ENCODE results near the gene CSF3R. TPM values are rescaled to one million over a fixed set of nuclear protein-coding genes. Genes with fewer than 3 reads are reported as not detected.
"Not testable (repeated sequence)": the region's sequence is repeated elsewhere in the genome, so short reads cannot be mapped to it uniquely, and the experiment has no call there.

The CSF3R gene
- polyA plus RNA-seq, 4 donors: 1.4 to 15.8 (median 3.8) TPM

DNA sequence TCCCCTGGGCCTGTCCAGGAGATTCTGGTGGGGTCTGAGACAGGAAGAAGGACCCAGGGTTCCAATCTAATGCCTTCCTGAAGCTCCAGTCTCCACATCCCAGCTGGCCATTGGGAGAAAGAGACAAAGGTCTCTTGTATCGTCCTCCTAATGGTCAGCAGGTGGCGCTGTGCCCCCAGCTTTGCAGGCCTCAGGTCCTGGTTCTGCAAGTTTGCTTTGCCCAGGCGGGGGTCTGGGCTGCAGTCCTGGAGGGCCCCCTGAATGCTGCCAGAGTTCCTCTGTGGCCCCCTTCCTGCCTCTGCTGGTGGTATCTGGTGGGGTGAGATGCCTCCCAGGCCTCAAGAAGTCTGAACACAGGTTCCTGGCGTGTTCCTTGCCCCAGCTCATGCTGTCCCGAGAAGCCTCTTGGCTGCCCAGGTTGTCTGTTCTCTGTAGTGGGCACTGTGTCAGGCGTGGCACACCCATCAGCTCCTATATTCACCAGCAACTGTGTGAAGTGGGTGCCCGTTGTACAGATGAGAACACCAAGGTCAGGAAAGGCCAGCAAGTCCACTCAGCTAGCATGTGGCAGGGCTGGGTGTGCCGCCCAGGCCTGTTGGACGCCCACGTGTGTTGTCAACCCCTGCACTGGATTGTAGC is 33.8 kb upstream of the CSF3R start:
- Histone ChIP-seq H3K27ac (ENCODE audit: low read depth in 1 of 3, low read length in 2 of 3) (no peak overlapping the region), H3K4me1 (ENCODE audit: control insufficient read depth in 3 of 3, insufficient read depth in 2 of 3, low read depth in 1 of 3, low read length in 2 of 3) (no peaks in the 10 kb centered on the region), H3K9me3 (ENCODE audit: control insufficient read depth in 2 of 2, insufficient read depth in 1 of 2, low read depth in 1 of 2, low read length in 1 of 2) (no peaks in the 10 kb centered on the region), H3K36me3 (ENCODE audit: control insufficient read depth in 3 of 3, insufficient read depth in 2 of 3, low read depth in 1 of 3, low read length in 3 of 3) (no peaks in the 10 kb centered on the region), H3K27me3 (ENCODE audit: control insufficient read depth in 3 of 3, insufficient read depth in 3 of 3, low read length in 3 of 3) (no peaks in the 10 kb centered on the region), H3K4me3 (ENCODE audit: low read depth in 1 of 3, low read length in 3 of 3) (no peak overlapping the region)
- peak; percentile 56 to 69 for DNase-seq
- FAIRE-seq: no peak
- WGBS, 3 donors: 51 to 60% (median 57%) methylated on average over 10 of the region's 10 CpGs

DNA sequence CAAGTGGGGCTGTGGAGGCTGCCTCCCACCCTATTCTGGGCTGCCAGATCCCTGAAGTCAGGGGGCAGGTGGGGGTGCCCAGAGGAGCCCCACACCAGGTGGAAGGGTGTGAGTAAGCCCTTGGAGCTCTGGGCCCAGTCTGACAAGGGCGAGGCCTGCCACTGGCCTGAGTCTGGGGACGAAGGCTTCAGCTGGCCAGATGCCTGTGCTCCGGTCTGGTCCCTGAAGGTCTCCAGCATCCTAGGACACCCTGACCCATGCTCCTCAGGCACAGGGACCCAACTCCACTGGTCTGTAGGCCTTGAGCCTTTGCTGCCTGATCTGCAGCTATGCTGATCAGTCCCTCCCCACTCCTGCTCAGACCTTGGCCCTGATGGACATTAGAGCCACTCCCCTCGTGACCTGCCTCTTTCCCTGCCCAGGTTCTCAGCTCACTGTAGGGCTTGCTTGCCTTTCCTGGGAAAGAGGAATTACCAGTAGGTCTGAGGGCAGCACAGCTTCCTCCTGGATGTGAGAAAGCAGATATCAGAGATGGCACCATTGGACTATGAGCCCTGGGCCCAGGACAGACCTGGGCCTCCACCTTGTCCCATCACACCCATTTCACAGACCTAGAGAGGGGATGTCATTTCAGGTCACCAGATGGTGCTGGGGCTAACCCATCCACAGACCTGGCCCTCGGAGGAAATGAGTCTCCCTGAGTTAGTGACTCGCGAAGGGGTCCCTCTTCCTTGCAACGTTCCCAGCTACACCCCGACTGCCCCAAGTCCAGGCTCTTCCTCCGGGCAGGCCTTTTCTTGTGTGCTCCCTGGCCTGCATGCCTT is 32.8 kb upstream of the CSF3R start:
- Histone ChIP-seq H3K27me3 (ENCODE audit: control insufficient read depth in 3 of 3, insufficient read depth in 3 of 3, low read length in 3 of 3) (no peaks in the 10 kb centered on the region), H3K9me3 (ENCODE audit: control insufficient read depth in 2 of 2, insufficient read depth in 1 of 2, low read depth in 1 of 2, low read length in 1 of 2) (no peaks in the 10 kb centered on the region), H3K4me1 (ENCODE audit: control insufficient read depth in 3 of 3, insufficient read depth in 2 of 3, low read depth in 1 of 3, low read length in 2 of 3) (no peaks in the 10 kb centered on the region), H3K27ac (ENCODE audit: low read depth in 1 of 3, low read length in 2 of 3) (no peak overlapping the region), H3K36me3 (ENCODE audit: control insufficient read depth in 3 of 3, insufficient read depth in 2 of 3, low read depth in 1 of 3, low read length in 3 of 3) (no peaks in the 10 kb centered on the region), H3K4me3 (ENCODE audit: low read depth in 1 of 3, low read length in 3 of 3) (no peak overlapping the region)
- FAIRE-seq: no peak
- WGBS, 3 donors: 85 to 88% (median 85%) methylated on average over 10 of the region's 10 CpGs
- DNase-seq: no peak

DNA sequence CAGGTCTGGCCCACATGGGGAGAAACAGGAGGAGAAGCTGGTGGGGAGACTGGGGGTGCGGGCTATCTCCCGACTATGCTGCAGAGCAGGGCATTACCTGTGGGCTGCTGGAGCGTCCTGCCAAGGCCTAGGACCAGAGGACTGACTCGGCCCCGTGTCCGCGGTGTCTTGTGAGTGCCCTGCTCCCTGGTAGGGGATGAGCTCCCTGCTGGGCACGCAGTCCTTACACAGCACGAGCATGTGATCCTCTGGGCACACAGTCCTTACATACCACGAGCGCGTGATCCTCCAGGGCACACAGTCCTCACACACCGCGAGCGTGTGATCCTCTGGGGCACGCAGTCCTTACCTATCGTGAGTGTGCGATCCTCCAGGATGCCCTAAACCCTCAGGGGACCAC is 31.8 kb upstream of the CSF3R start:
- no peaks in the 10 kb centered on the region for H3K4me1 ChIP-seq (ENCODE audit: control insufficient read depth in 3 of 3, insufficient read depth in 2 of 3, low read depth in 1 of 3, low read length in 2 of 3)
- H3K9me3 ChIP-seq (ENCODE audit: control insufficient read depth in 2 of 2, insufficient read depth in 1 of 2, low read depth in 1 of 2, low read length in 1 of 2): no peaks in the 10 kb centered on the region
- 87 to 92% (median 91%) methylated on average over 18 of the region's 18 CpGs for WGBS, 3 donors
- DNase-seq (no peak), FAIRE-seq (no peak)
- no peak overlapping the region for H3K27ac ChIP-seq (ENCODE audit: low read depth in 1 of 3, low read length in 2 of 3)
- H3K27me3 ChIP-seq (ENCODE audit: control insufficient read depth in 3 of 3, insufficient read depth in 3 of 3, low read length in 3 of 3): no peaks in the 10 kb centered on the region
- H3K4me3 ChIP-seq (ENCODE audit: low read depth in 1 of 3, low read length in 3 of 3): no peak overlapping the region
- no peaks in the 10 kb centered on the region for H3K36me3 ChIP-seq (ENCODE audit: control insufficient read depth in 3 of 3, insufficient read depth in 2 of 3, low read depth in 1 of 3, low read length in 3 of 3)

DNA sequence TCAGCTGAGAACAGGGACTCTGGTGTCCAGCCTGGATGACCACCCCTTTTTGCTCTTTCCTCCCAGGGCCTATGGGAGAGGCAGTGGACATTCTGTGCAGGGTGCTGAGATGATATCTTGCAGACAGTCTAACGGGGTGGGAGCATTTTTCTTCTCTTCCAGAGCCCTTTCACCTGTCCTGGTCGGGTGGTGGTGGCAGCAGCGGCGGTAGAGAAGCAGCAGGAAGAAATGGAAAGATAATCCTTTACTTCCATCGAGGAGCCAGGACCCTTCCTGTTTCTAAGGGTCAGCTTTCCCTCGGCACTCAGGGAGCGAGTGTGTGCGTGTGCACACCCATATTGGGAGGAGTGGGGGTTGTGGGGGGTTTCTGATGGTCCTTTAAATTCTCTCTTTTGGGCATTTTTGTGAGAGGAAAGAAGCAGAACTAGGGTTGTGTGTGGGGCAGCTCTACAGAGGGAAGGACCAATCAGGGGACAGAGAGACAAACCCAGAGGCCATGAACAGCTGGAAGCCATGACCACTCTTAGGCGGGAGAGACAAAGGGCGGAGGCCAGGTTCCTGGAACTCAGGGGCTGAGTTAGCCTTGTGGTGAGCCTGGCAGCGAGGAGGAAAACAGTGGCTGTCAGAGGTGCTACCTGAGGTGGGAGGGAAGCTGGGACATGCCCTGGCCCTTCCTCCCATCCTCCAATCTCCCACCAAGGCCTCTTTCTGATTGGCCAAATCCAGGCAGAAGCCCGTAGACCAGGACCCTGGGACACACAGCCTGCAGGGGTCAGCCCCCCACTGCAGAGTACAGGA is 31.2 kb upstream of the CSF3R start:
- Histone ChIP-seq H3K36me3 (ENCODE audit: control insufficient read depth in 3 of 3, insufficient read depth in 2 of 3, low read depth in 1 of 3, low read length in 3 of 3) (no peaks in the 10 kb centered on the region), H3K4me3 (ENCODE audit: low read depth in 1 of 3, low read length in 3 of 3) (no peak overlapping the region), H3K27ac (ENCODE audit: low read depth in 1 of 3, low read length in 2 of 3) (no peak overlapping the region), H3K27me3 (ENCODE audit: control insufficient read depth in 3 of 3, insufficient read depth in 3 of 3, low read length in 3 of 3) (no peaks in the 10 kb centered on the region), H3K4me1 (ENCODE audit: control insufficient read depth in 3 of 3, insufficient read depth in 2 of 3, low read depth in 1 of 3, low read length in 2 of 3) (no peaks in the 10 kb centered on the region), H3K9me3 (ENCODE audit: control insufficient read depth in 2 of 2, insufficient read depth in 1 of 2, low read depth in 1 of 2, low read length in 1 of 2) (no peaks in the 10 kb centered on the region)
- FAIRE-seq (no peak), DNase-seq (no peak)
- WGBS, 3 donors: 61 to 70% (median 69%) methylated on average over 12 of the region's 12 CpGs

DNA sequence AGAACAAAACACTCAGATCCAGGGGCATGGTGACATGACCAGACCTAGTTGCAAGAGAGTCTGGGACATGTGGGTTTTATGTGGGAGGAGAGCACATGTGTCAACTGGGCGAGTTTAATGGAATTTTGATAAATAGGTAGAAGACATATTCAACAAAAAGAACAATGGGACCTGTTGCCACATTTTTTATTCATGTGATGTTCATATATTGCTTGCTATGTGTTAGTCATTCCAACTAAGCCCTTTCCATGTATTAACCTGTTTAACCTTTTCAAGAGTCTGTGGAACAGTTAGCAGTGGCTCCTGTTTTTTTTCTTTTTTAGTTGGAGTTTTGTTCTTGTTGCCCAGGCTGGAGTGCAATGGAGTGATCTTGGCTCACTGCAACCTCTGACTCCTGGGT is 30.1 kb upstream of the CSF3R start:
- Histone ChIP-seq H3K27me3 (ENCODE audit: control insufficient read depth in 3 of 3, insufficient read depth in 3 of 3, low read length in 3 of 3) (no peaks in the 10 kb centered on the region), H3K4me3 (ENCODE audit: low read depth in 1 of 3, low read length in 3 of 3) (no peak overlapping the region), H3K27ac (ENCODE audit: low read depth in 1 of 3, low read length in 2 of 3) (no peak overlapping the region), H3K4me1 (ENCODE audit: control insufficient read depth in 3 of 3, insufficient read depth in 2 of 3, low read depth in 1 of 3, low read length in 2 of 3) (no peaks in the 10 kb centered on the region), H3K9me3 (ENCODE audit: control insufficient read depth in 2 of 2, insufficient read depth in 1 of 2, low read depth in 1 of 2, low read length in 1 of 2) (no peaks in the 10 kb centered on the region), H3K36me3 (ENCODE audit: control insufficient read depth in 3 of 3, insufficient read depth in 2 of 3, low read depth in 1 of 3, low read length in 3 of 3) (no peaks in the 10 kb centered on the region)
- WGBS, 3 donors: 56 to 65% (median 60%) methylated on average over 1 of the region's 1 CpG
- DNase-seq (no peak), FAIRE-seq (no peak)

DNA sequence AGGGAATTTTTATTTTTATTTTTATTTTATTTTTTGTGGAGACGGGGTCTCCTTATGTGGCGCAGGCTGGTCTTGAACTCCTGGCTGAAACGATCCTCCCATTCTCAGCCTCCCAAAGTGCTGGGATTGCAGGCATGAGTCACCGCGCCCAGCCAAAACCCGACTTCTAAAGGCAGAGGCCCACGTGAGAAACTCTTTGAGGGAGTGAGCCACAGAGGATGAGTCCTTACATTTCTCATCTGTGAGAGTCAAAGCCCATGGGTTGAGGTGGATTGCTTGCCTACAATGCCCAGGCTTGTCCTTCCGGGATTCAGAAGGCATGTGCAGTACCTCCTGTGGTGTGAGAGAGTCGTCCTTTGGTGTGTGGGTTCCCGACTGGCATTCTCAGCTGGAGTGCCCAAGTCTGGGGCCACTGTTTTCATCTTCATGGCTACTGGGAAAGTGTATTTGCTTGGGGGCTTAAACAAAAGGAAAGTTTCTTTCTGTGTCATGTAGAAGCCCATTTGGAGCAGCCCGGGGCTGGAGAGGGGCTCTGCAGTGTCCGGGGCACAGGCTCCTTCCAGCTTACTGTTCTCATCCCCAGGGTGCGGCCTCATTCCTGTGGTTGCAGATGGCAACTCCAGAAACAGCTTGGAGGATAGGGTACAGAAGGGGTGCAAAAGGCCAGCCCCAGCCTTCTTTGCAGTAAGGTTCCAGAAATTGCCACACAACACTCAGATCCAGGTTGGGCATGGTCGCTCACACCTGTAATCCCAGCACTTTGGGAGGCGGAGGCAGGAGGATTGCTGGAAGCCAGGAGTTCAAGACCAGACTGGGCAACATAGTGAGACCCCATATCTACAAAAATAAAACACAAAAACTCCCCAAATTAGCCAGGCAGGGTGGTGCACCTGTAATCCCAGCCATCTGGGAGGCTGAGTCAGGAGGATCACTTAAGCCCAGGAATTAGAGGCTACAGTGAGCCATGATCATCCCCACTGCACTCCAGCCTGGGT is 29.4 kb upstream of the CSF3R start:
- no peaks in the 10 kb centered on the region for H3K27me3 ChIP-seq (ENCODE audit: control insufficient read depth in 3 of 3, insufficient read depth in 3 of 3, low read length in 3 of 3)
- H3K4me1 ChIP-seq (ENCODE audit: control insufficient read depth in 3 of 3, insufficient read depth in 2 of 3, low read depth in 1 of 3, low read length in 2 of 3): no peaks in the 10 kb centered on the region
- H3K36me3 ChIP-seq (ENCODE audit: control insufficient read depth in 3 of 3, insufficient read depth in 2 of 3, low read depth in 1 of 3, low read length in 3 of 3): no peaks in the 10 kb centered on the region
- no peak overlapping the region for H3K4me3 ChIP-seq (ENCODE audit: low read depth in 1 of 3, low read length in 3 of 3)
- FAIRE-seq: no peak
- DNase-seq: no peak
- WGBS, 3 donors: 75 to 79% (median 75%) methylated on average over 15 of the region's 15 CpGs
- no peak overlapping the region for H3K27ac ChIP-seq (ENCODE audit: low read depth in 1 of 3, low read length in 2 of 3)
- H3K9me3 ChIP-seq (ENCODE audit: control insufficient read depth in 2 of 2, insufficient read depth in 1 of 2, low read depth in 1 of 2, low read length in 1 of 2): no peaks in the 10 kb centered on the region

DNA sequence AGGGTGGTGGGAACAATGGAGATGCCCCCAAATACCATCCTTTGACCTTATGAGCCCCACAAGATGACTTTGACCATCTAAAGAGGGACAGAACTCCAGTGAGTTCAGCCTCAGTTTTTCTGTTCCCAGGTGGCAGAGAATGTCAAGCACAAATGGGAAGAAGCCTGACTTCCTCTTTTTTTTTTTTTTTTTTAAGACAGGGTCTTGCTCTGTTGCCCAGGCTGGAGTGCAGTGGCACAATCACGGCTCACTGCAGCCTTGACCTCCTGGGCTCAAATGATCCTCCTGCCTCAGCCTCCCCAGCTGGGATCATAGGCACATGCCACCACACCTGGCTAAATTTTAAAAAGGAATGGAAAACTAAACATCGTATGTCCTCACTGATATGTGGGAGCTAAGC is 28.5 kb upstream of the CSF3R start:
- not testable (repeated sequence) for H3K4me1 ChIP-seq (ENCODE audit: control insufficient read depth in 3 of 3, insufficient read depth in 2 of 3, low read depth in 1 of 3, low read length in 2 of 3); H3K4me3 ChIP-seq (ENCODE audit: low read depth in 1 of 3, low read length in 3 of 3); H3K9me3 ChIP-seq (ENCODE audit: control insufficient read depth in 2 of 2, insufficient read depth in 1 of 2, low read depth in 1 of 2, low read length in 1 of 2); H3K27ac ChIP-seq (ENCODE audit: low read depth in 1 of 3, low read length in 2 of 3); H3K36me3 ChIP-seq (ENCODE audit: control insufficient read depth in 3 of 3, insufficient read depth in 2 of 3, low read depth in 1 of 3, low read length in 3 of 3); DNase-seq; H3K27me3 ChIP-seq (ENCODE audit: control insufficient read depth in 3 of 3, insufficient read depth in 3 of 3, low read length in 3 of 3); FAIRE-seq
- 74 to 81% (median 75%) methylated on average over 2 of the region's 2 CpGs for WGBS, 3 donors

DNA sequence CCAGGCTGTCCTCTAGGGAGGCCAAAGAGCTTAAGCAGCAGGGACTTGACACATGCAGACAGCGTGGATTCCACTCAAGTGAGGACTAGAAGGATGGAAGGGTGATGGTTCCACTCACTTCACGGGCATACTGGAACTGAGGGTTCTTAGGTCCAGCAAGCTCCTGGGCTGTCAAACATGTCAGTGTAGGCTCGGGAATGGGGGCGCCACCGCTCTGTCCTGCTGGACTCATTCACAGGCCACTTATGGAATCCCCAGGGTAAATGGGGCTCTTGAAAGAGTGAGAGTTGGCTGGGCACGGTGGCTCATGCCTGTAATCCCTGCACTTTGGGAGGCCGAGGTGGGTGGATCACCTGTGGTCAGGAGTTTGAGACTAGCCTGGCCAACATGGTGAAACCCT is 27.7 kb upstream of the CSF3R start:
- no peak overlapping the region for H3K27ac ChIP-seq (ENCODE audit: low read depth in 1 of 3, low read length in 2 of 3)
- 82 to 88% (median 88%) methylated on average over 7 of the region's 7 CpGs for WGBS, 3 donors
- no peaks in the 10 kb centered on the region for H3K36me3 ChIP-seq (ENCODE audit: control insufficient read depth in 3 of 3, insufficient read depth in 2 of 3, low read depth in 1 of 3, low read length in 3 of 3)
- no peaks in the 10 kb centered on the region for H3K27me3 ChIP-seq (ENCODE audit: control insufficient read depth in 3 of 3, insufficient read depth in 3 of 3, low read length in 3 of 3)
- H3K4me3 ChIP-seq (ENCODE audit: low read depth in 1 of 3, low read length in 3 of 3): no peak overlapping the region
- FAIRE-seq (no peak), DNase-seq (no peak)
- no peaks in the 10 kb centered on the region for H3K9me3 ChIP-seq (ENCODE audit: control insufficient read depth in 2 of 2, insufficient read depth in 1 of 2, low read depth in 1 of 2, low read length in 1 of 2)
- H3K4me1 ChIP-seq (ENCODE audit: control insufficient read depth in 3 of 3, insufficient read depth in 2 of 3, low read depth in 1 of 3, low read length in 2 of 3): no peaks in the 10 kb centered on the region

Measured in small intestine (tissue), 7 donors.